HepG2 (cell line): Measurements from ENCODE around the gene NALCN. TPM values are rescaled to one million over a fixed set of nuclear protein-coding genes. Genes with fewer than 3 reads are reported as not detected.

Source experiments
- ATAC-seq: fragments of 200-7000 bp; cut with Tn5 transposase; 3 replicates; pipeline ENCODE4 v1.9.1; 2020; ENCODE audit warnings: mild to moderate bottlenecking, moderate library complexity
- BruUV-seq: library from RNA; stranded (reverse); fragments of 400-500 nt; replicated peaks from 2 replicates; lab custom pipeline; 2021; lab: Mats Ljungman, UMichigan
- CTCF ChIA-PET: fragments of 300-600 bp; formaldehyde crosslinking; extraction: SDS; loops from one replicate; lab custom pipeline; 2021; ENCODE audit warnings: low total read pairs, inconsistent platforms, low intra/inter-chr PET ratio; lab: Yijun Ruan, JAX
- POLR2A ChIA-PET: fragments of 350-600 bp; sonication (Branson Sonifier 250); formaldehyde crosslinking; loops from one replicate; lab custom pipeline; 2020; ENCODE audit warnings: antibody characterized with exemption, inconsistent platforms; lab: Yijun Ruan, JAX
- DNase-seq: peaks from one replicate; pipeline ENCODE4 v3.0.0-alpha.2; 2015; ENCODE audit warnings: low spot score
- FAIRE-seq: peaks from 3 replicates; lab custom pipeline; 2011; peaks lifted over from hg19 to GRCh38; lab: Jason Lieb, UNC
- H2AFZ ChIP-seq: one replicate; pipeline ENCODE4 v1.6.1; 2011; ENCODE audit warnings: low read length, inconsistent platforms
- H3K27ac ChIP-seq: fragments of 300-600 bp; 3 replicates; pipeline ENCODE4 v1.8.0; 2011; ENCODE audit warnings: mixed run types, mild to moderate bottlenecking, mixed read lengths, low read length, inconsistent platforms; ENCODE audit not compliant: insufficient read depth; ENCODE audit errors: extremely low read length
- H3K27me3 ChIP-seq, 2 experiments: fragments of 200-600 bp in 1 of 2; 2 replicates in 1 of 2; 3 replicates in 1 of 2; pipeline versions ENCODE4 v1.6.0 to v1.8.0; 2011; ENCODE audit warnings: low read length in 2 of 2, mild to moderate bottlenecking in 2 of 2, moderate library complexity in 2 of 2, inconsistent platforms in 1 of 2; ENCODE audit not compliant: insufficient read depth in 2 of 2, control insufficient read depth in 1 of 2
- H3K36me3 ChIP-seq, 2 experiments: fragments of 200-600 bp in 1 of 2; replicated peaks in 1 of 2; 2 replicates in 1 of 2; 3 replicates in 1 of 2; pipeline versions ENCODE4 v1.5.1 to v1.8.0; 2011; ENCODE audit warnings: low read length in 2 of 2, inconsistent platforms in 1 of 2; ENCODE audit not compliant: insufficient read depth in 2 of 2, control insufficient read depth in 1 of 2
- H3K4me1 ChIP-seq: 2 replicates; pipeline ENCODE4 v1.5.1; 2012; ENCODE audit warnings: low read length, inconsistent platforms; ENCODE audit not compliant: insufficient read depth
- H3K4me2 ChIP-seq: 2 replicates; pipeline ENCODE4 v1.6.0; 2011; ENCODE audit warnings: low read depth, low read length, inconsistent platforms
- H3K4me3 ChIP-seq, 3 experiments: fragments of 200-600 bp in 1 of 3; sonication (generic), shearing (Covaris generic) in 1 of 3; replicated peaks in 1 of 3; 2 replicates each; pipeline ENCODE4 v1.5.1; 2011 to 2016; ENCODE audit warnings: low read length in 3 of 3, inconsistent platforms in 2 of 3, low read depth in 2 of 3, mild to moderate bottlenecking in 2 of 3, control low read depth in 1 of 3, mixed read lengths in 1 of 3; ENCODE audit not compliant: insufficient read depth in 1 of 3
- H3K79me2 ChIP-seq: one replicate; pipeline ENCODE4 v1.6.1; 2011; ENCODE audit warnings: low read length, inconsistent platforms; ENCODE audit not compliant: insufficient read depth
- H3K9ac ChIP-seq: 2 replicates; pipeline ENCODE4 v1.6.0; 2011; ENCODE audit warnings: mild to moderate bottlenecking, low read depth, low read length, inconsistent platforms; ENCODE audit not compliant: insufficient read depth
- H3K9me3 ChIP-seq: 2 replicates; pipeline ENCODE4 v1.5.1; 2012; ENCODE audit warnings: mild to moderate bottlenecking, low read length
- H4K20me1 ChIP-seq: 2 replicates; pipeline ENCODE4 v1.6.0; 2011; ENCODE audit warnings: inconsistent platforms, mild to moderate bottlenecking, low read length, moderate library complexity; ENCODE audit not compliant: insufficient read depth
- ADNP ChIP-seq: sonication (generic); formaldehyde crosslinking; IDR thresholded peaks from 2 replicates; pipeline ENCODE4 v1.4.0; 2020; ENCODE audit warnings: missing genetic modification reagents
- MAX ChIP-seq: IDR thresholded peaks from 2 replicates; pipeline ENCODE4 v1.6.1; 2012; ENCODE audit warnings: inconsistent platforms
- MNT ChIP-seq: fragments of 450-650 bp; IDR thresholded peaks from 2 replicates; pipeline ENCODE4 v1.6.1; 2016
- NR0B2 ChIP-seq: sonication (generic); formaldehyde crosslinking; IDR thresholded peaks from 2 replicates; pipeline ENCODE4 v1.4.0; 2020; ENCODE audit warnings: mild to moderate bottlenecking, missing genetic modification reagents
- POGZ ChIP-seq: sonication (generic); formaldehyde crosslinking; IDR thresholded peaks from 2 replicates; pipeline ENCODE4 v1.4.0; 2020; ENCODE audit warnings: mild to moderate bottlenecking, missing genetic modification reagents
- POLR2AphosphoS5 ChIP-seq: IDR thresholded peaks from 2 replicates; pipeline ENCODE4 v1.6.1; 2012; ENCODE audit warnings: low read depth, low read length
- PTBP1 ChIP-seq: fragments of 200-400 bp; formaldehyde crosslinking; IDR thresholded peaks from 2 replicates; pipeline ENCODE4 v1.6.1; 2018; ENCODE audit warnings: low read length, low read depth; ENCODE audit not compliant: poor library complexity, severe bottlenecking
- REL ChIP-seq: sonication (generic); formaldehyde crosslinking; conservative IDR thresholded peaks from 2 replicates; pipeline ENCODE4 v1.8.0; 2022; ENCODE audit warnings: mild to moderate bottlenecking, missing genetic modification reagents, moderate library complexity
- SOX6 ChIP-seq, 2 experiments: fragments of 450-650 bp in 1 of 2; sonication (generic) in 1 of 2; formaldehyde crosslinking in 1 of 2; IDR thresholded peaks; 2 replicates each; pipeline versions ENCODE4 v1.4.0 to v1.6.1; 2017 to 2020; ENCODE audit warnings: antibody characterized with exemption in 1 of 2, mild to moderate bottlenecking in 1 of 2, missing genetic modification reagents in 1 of 2
- SRSF1 ChIP-seq: fragments of 200-400 bp; formaldehyde crosslinking; optimal IDR thresholded peaks from 2 replicates; pipeline ENCODE3; 2017; ENCODE audit warnings: mild to moderate bottlenecking, low read depth, low read length, moderate library complexity
- SSRP1 ChIP-seq: IDR thresholded peaks from 2 replicates; pipeline ENCODE4 v1.6.1; 2016; ENCODE audit warnings: control low read depth
- TRIM22 ChIP-seq: fragments of 450-650 bp; IDR thresholded peaks from 2 replicates; pipeline ENCODE4 v1.6.1; 2017
- ZNF138 ChIP-seq: sonication (generic); formaldehyde crosslinking; IDR thresholded peaks from 2 replicates; pipeline ENCODE4 v1.5.0; 2020; ENCODE audit warnings: mild to moderate bottlenecking, low read depth, missing genetic modification reagents
- ZNF703 ChIP-seq: sonication (generic); formaldehyde crosslinking; IDR thresholded peaks from 2 replicates; pipeline ENCODE4 v1.5.1; 2020; ENCODE audit warnings: missing genetic modification reagents, mild to moderate bottlenecking, moderate library complexity, borderline replicate concordance
- ZNF879 ChIP-seq: sonication (generic); formaldehyde crosslinking; IDR thresholded peaks from 2 replicates; pipeline ENCODE4 v1.8.1; 2023; ENCODE audit warnings: missing genetic modification reagents
- WGBS: methylation state at CpG from one replicate; pipeline ENCODE4 v1.1.6; 2017; ENCODE audit warnings: low lambda C conversion rate; 5-methylcytosine and 5-hydroxymethylcytosine counted together
- in situ Hi-C: cut with HindIII; loops from 2 replicates; pipeline ENCODE4 v1.10.0; 2017; ENCODE audit warnings: low pct_unique_long_range_greater_than_20kb; ENCODE audit not compliant: extremely low pct_ligation_motif_present
- intact Hi-C: fragments of 100-400 bp; cut with micrococcal nuclease; formaldehyde crosslinking; loops from one replicate; pipeline ENCODE4 v1.10.0; 2022; ENCODE audit not compliant: unreplicated experiment
- polyA plus RNA-seq, 8 experiments: library from polyadenylated mRNA; depleted of rRNA in 3 of 8; stranded (reverse) in 7 of 8; unstranded in 1 of 8; fragments of >200 nt; fragmentation: Illumina TruSeq in 4 of 8; extraction: Trizol in 4 of 8; gene quantifications; 2 replicates each; pipeline versions ENCODE4 v1.2.1 to v1.2.3, GENCODE V29; 2011 to 2016; ENCODE audit warnings: low read depth in 4 of 8, missing spikeins in 1 of 8, mixed read lengths in 1 of 8; ENCODE audit not compliant: insufficient read depth in 1 of 8
- total RNA-seq, 5 experiments: library from RNA; depleted of rRNA; stranded (reverse); fragments of >200 nt; fragmentation: Illumina TruSeq; extraction: Trizol; gene quantifications; 2 replicates each; pipeline ENCODE4 v1.2.3, GENCODE V29; 2016; ENCODE audit warnings: low read depth in 1 of 5

NALCN gene
- total and polyA plus RNA-seq, 2 of the 13 experiments (the other 11 are each of a cell fraction or from before 2014, with no cell fraction given), result not detected

GRCh38 chr13:101326710-101327109 is 89.6 kb downstream of the NALCN start:
- no peak for ATAC-seq
- no peak overlapping the region for H2AFZ ChIP-seq
- no peak overlapping the region for H3K4me2 ChIP-seq
- H3K4me3 ChIP-seq, result no peak overlapping the region
- BruUV-seq, result no TSS peak
- no peaks in the 10 kb centered on the region for H3K9me3 ChIP-seq
- H4K20me1 ChIP-seq, result no peaks in the 10 kb centered on the region
- no peak for TF ChIP-seq MNT
- no peak for TF ChIP-seq ZNF879 (CRISPR knock-in tag)
- no peak for TF ChIP-seq MAX
- no peak for TF ChIP-seq POLR2AphosphoS5
- TF ChIP-seq SOX6 (IDR thresholded peaks at IDR 0.05), result no peak
- no peak for TF ChIP-seq SOX6 (CRISPR knock-in tag; IDR thresholded peaks at IDR 0.05)
- no peak for TF ChIP-seq ZNF138 (CRISPR knock-in tag)
- no peak for TF ChIP-seq ZNF703 (CRISPR knock-in tag)
- TF ChIP-seq SSRP1 (CRISPR knock-in tag), result no peak
- no peak for TF ChIP-seq PTBP1
- TF ChIP-seq REL, result no peak
- no peak for TF ChIP-seq ADNP (CRISPR knock-in tag)
- no peak for TF ChIP-seq NR0B2
- no peak for TF ChIP-seq SRSF1
- TF ChIP-seq POGZ, result no peak
- TF ChIP-seq TRIM22, result no peak
- POLR2A ChIA-PET, result no interaction called here
- 0% methylated on average over 4 of the region's 4 CpGs for WGBS
- FAIRE-seq, result no peak
- no peak overlapping the region for H3K9ac ChIP-seq
- no peak overlapping the region for H3K27ac ChIP-seq
- H3K4me1 ChIP-seq, result no peaks in the 10 kb centered on the region
- no peaks in the 10 kb centered on the region for H3K36me3 ChIP-seq
- CTCF ChIA-PET, result no interaction called here
- H3K27me3 ChIP-seq, result no peaks in the 10 kb centered on the region
- intact Hi-C loops (no loop called here), in situ Hi-C loops (no loop called here)
- no peak for DNase-seq
- H3K79me2 ChIP-seq, result no peaks in the 10 kb centered on the region
